BE2C (cell line): ENCODE results near the gene CRELD1.

Experiments
- DNase-seq: peaks from one replicate; pipeline ENCODE4 v3.0.0-alpha.2; 2020
- H3K27me3 ChIP-seq: fragments of 250-450 bp; sonication (Bioruptor Pico); 2 replicates; pipeline ENCODE4 v1.5.1; 2020; ENCODE audit warnings: mild to moderate bottlenecking
- H3K36me3 ChIP-seq: fragments of 250-450 bp; sonication (Bioruptor Pico); 2 replicates; pipeline ENCODE4 v1.5.1; 2020; ENCODE audit warnings: mild to moderate bottlenecking
- H3K4me1 ChIP-seq: fragments of 250-450 bp; sonication (Bioruptor Pico); 2 replicates; pipeline ENCODE4 v1.5.1; 2020
- H3K4me3 ChIP-seq: 2 replicates; pipeline ENCODE4 v1.5.1; 2011; ENCODE audit warnings: low read depth, low read length
- H3K9me3 ChIP-seq: fragments of 250-450 bp; sonication (Bioruptor Pico); 2 replicates; pipeline ENCODE4 v1.5.1; 2020
- TF ChIP-seq, protein P1 (sequence below): IDR thresholded peaks from 2 replicates; pipeline ENCODE4 v1.5.1; 2012; ENCODE audit warnings: mild to moderate bottlenecking, low read depth, low read length

The CRELD1 gene

DNA sequence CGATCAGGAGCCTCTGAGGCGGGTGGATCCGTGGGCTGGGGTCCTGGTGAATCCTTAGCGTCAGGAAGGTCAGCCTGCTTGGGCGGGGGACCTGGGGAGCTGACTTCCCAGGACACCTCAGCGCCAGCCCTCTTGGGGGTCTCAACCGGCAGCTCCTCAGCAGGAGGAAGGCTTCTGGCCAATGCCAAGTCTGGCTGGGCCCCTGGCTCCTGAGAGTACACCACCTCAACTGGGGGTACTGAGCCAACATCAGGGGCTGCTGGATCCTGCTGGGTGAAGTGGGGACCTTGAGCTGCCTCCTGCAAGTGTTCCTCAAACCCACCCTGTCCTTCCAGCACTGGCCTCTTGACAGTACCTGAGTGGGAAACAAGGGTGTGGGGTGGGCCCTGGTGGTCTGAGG is 15.5 kb downstream of the CRELD1 start:
- Histone ChIP-seq H3K27me3 (no peaks in the 10 kb centered on the region), H3K4me3 (no peak overlapping the region), H3K4me1 (no peaks in the 10 kb centered on the region), H3K36me3 (no peaks in the 10 kb centered on the region), H3K9me3 (no peaks in the 10 kb centered on the region)
- TF ChIP-seq, protein P1, sequence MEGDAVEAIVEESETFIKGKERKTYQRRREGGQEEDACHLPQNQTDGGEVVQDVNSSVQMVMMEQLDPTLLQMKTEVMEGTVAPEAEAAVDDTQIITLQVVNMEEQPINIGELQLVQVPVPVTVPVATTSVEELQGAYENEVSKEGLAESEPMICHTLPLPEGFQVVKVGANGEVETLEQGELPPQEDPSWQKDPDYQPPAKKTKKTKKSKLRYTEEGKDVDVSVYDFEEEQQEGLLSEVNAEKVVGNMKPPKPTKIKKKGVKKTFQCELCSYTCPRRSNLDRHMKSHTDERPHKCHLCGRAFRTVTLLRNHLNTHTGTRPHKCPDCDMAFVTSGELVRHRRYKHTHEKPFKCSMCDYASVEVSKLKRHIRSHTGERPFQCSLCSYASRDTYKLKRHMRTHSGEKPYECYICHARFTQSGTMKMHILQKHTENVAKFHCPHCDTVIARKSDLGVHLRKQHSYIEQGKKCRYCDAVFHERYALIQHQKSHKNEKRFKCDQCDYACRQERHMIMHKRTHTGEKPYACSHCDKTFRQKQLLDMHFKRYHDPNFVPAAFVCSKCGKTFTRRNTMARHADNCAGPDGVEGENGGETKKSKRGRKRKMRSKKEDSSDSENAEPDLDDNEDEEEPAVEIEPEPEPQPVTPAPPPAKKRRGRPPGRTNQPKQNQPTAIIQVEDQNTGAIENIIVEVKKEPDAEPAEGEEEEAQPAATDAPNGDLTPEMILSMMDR: no peak
- DNase-seq: no peak

DNA sequence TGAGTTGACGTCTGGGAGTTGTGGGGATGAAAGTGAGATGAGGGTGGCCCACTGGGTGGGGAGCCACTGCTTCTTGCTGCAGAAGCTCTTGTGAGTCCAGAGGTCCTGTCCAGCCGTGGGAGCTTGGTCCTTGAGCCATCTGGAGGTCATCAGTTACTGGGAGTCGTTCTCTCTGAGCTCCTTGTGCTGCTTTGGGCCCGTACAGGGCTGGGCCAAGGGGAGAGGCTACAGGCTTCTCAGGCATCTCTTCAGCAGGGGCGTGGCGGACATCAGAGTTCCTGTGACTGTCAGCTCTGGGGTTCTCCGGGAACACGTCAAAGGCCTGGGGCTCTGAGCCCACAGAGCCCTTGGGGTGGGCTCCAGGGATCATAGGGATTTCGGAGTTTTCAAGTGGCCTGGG is 16.0 kb downstream of the CRELD1 start:
- Histone ChIP-seq H3K4me1 (no peaks in the 10 kb centered on the region), H3K9me3 (no peaks in the 10 kb centered on the region), H3K27me3 (no peaks in the 10 kb centered on the region), H3K4me3 (no peak overlapping the region), H3K36me3 (no peaks in the 10 kb centered on the region)
- TF ChIP-seq, protein P1: no peak
- no peak for DNase-seq

DNA sequence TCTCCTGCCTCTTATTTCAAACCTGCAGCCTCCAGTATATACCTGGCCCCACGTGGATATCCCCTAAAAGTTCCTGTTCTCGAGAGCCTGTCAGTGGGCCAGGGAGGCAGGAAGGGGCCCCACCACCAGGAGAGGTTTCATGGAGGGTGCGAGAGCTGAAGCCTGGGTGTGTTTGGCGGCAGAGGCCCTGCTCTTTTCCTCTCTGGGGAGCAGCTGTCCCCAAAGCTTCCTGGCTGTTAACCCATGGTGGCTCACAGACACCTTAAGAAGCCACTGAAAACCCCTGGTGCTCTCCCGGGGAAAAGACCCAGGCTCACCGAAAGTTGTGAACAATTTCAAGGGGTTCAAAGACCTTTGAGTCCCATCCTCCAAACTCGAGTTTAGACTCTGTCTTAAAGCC is 17.5 kb downstream of the CRELD1 start:
- TF ChIP-seq, protein P1: no peak
- Histone ChIP-seq H3K36me3 (no peaks in the 10 kb centered on the region), H3K4me1 (peaks cover 4% of the 10 kb centered on the region; the same call in 1 of the 2 replicates), H3K9me3 (no peaks in the 10 kb centered on the region), H3K4me3 (no peak overlapping the region), H3K27me3 (no peaks in the 10 kb centered on the region)
- no peak for DNase-seq

DNA sequence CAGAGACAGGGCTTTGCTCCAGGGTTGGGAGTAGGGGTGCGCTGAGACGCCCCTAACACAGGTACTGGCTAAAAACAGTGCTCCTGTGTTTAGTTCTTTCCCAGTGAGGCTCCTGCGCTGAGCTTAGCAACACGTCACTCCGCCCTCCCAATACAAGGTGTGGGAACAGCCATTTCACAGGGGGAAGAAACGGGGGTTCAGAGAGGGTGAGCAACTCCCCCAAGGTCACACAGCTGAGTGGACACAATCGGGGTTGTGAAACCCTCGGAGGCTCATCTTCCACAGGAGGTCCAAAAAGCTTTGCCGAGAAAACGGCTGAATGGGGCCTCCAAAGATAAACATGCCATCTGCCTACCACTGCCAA is 17.9 kb downstream of the CRELD1 start:
- H3K27me3 ChIP-seq: no peaks in the 10 kb centered on the region
- no peaks in the 10 kb centered on the region for H3K36me3 ChIP-seq
- no peaks in the 10 kb centered on the region for H3K9me3 ChIP-seq
- TF ChIP-seq, protein P1: no peak
- H3K4me1 ChIP-seq: peaks cover 4% of the 10 kb centered on the region; the same call in 1 of the 2 replicates
- no peak for DNase-seq
- H3K4me3 ChIP-seq: peak overlapping the region; percentile 46

DNA sequence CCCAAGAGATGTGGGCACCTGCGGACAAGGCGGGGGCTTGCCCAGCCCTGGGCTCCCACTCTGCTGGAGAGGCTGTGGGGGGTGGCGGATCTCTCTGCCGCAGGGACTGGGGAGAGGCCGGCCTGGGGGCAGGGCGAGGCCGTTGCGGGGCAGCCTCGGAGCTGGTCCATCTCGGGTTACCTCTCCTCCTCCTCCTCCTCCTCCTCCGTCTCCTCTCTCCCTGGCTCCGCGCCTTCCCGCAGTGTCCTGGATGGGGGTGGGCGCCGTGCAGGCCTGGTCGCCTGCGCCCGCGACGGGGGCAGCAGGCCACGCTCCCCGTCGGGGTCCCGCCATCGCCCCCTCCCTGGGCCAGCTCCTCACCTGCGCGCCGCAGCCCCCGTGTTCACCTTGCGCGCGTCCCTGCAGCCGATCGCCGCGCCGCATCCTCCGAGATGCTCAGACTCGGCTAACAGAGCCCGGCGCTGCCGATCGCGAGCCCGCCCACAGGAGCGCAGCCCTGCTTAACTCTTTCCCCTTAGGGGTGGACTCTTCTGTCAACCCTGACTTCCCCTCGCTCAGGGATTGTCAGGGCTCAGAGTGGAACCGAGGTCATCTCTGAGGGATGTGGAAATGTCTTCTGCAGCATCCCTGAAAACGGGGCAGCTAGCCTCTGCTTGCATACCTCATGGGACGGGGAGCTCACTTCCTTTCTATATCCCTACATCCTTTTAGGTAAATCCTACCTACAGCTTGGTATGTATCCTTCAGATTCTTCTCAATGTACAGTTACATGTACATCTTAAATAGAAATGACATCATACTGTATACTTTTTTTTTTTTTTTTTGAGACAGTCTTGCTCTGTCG is 18.6 kb downstream of the CRELD1 start, which contains the start of gene PRRT3:
Gene PRRT3, minus strand, starts transcription at position 447 of the 844 bp plus-strand sequence. CDS start 2,293 bp downstream, outside the sequence.
- H3K4me1 ChIP-seq: peaks cover 4% of the 10 kb centered on the region; the same call in 1 of the 2 replicates
- no peaks in the 10 kb centered on the region for H3K9me3 ChIP-seq
- no peaks in the 10 kb centered on the region for H3K27me3 ChIP-seq
- no peaks in the 10 kb centered on the region for H3K36me3 ChIP-seq
- peak; percentile 28 for DNase-seq
- peak within 1 kb of the TSS; percentile 46 for H3K4me3 ChIP-seq
- TF ChIP-seq, protein P1: no peak

DNA sequence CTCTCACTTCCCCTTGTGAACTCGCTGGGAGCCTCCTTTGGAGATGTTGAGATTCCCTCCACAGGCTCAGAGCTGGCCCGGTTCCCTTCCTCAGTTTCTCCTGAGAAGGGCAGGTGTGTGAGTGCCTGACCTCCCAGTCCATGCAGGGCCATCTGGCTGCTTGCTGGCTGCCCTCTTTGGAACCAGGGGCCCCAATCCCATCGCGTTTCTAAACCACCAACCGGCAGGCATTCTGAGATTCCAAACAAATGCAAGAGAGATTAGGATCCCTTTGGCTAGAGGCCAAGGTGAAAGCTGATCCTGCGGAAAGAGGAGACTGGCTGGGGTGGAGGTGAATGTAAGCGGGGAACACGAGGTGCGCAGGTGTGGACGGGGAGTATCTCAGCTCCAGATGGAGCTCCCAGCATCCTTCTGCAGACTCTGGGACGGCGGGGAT is 21.5 kb downstream of the CRELD1 start:
- peak; percentile 24 for DNase-seq
- TF ChIP-seq, protein P1: no peak
- no peaks in the 10 kb centered on the region for H3K27me3 ChIP-seq
- peaks cover 4% of the 10 kb centered on the region; the same call in 1 of the 2 replicates for H3K4me1 ChIP-seq
- H3K9me3 ChIP-seq: no peaks in the 10 kb centered on the region
- H3K4me3 ChIP-seq: no peak overlapping the region
- no peaks in the 10 kb centered on the region for H3K36me3 ChIP-seq
